NCI-H146 treated with DMSO at 0.1 percent for 48 hours (cell line): Measurements from ENCODE around the gene C2CD2.

Experiments
- DNase-seq: peaks from one replicate; lab custom pipeline; 2025; ENCODE audit not compliant: unreplicated experiment; lab: John Stamatoyannopoulos, UW

C2CD2 gene

DNA sequence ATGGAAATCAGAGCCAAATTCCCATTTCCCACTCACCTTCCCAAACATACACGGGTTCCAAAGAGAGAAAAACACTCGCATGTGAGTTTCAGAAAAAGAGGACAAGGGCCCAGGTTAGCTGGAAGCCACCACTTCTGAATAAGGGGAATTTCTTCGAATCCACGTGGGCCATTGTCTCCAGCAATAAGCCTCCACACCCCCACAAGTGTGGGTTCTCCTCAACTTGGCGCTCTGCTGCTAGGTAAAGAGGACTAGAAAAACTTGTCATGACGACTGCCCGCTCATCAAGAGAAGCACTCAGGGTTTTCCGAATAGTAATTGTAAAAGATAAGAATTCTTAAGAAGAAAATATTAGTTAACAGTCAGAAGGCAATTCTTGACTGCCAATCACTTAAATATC, 105.3 kb downstream of the C2CD2 start:
- DNase-seq, result no peak

DNA sequence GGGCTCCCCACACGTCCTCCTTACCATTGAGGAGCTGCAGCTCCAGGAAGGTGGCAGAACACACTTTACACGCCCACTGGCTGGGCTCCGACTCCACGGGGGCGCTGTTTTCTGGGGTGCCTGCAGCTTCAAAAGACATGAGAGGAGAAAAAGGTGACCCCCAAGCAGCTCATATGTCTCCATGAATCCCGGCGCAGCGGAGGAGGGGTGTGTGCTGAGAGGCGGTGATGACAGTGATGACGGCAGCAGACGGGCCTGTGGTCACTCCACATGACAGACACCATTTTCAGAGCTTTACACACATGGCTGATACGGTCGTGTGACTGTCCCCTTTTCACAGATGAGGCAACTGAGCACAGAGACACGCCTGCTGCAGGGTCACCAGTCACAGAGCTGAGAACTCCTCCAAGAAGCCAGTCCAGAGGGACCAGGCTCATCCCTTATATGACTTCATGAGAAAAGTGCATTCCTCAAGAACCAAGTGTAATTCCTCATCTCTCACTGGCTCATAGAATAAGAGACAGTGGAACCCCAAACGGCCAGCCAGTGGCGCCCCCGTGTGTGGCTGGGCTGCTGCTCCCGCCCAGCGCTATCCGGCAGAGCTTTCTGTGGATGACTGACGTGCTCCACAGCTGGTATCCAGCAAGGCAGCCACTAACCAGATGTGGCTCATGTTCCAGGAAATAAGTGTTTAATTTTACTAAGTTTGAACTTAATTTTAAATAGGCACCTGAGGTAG, 106.6 kb downstream of the C2CD2 start:
- no peak for DNase-seq

DNA sequence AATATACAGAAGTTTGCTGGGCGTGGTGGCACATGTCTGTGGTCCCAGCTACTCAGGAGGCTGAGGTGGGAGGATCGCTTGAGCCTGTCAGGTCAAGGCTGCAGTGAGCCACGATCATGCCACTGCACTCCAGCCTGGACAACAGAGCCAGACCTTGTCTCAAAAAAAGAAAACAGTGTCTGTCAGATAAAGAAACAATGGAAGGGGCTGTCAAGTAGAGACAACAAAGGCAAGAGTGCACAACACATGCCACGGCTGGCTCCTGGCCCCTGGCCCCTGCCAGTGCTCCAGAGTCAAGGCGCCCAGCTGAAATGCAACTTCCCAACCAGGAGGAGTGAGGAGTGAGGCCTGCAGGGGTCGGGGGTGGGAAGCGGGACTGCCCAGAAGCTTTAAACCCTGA, 107.3 kb downstream of the C2CD2 start:
- DNase-seq, result no peak

DNA sequence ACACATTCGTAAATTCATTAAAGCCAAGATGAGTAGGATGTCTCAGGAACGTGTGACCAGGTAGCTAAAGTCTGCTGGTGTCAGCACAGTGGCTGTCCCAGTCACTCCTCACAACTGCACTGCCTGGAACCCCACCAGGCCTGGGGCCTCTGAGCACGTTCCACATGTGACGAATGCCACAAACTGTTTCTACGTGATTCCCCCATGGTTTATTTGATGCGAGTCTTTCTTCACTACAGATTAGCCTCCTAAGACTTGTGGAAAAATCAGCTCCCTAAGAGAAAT, 107.8 kb downstream of the C2CD2 start:
- no peak for DNase-seq

DNA sequence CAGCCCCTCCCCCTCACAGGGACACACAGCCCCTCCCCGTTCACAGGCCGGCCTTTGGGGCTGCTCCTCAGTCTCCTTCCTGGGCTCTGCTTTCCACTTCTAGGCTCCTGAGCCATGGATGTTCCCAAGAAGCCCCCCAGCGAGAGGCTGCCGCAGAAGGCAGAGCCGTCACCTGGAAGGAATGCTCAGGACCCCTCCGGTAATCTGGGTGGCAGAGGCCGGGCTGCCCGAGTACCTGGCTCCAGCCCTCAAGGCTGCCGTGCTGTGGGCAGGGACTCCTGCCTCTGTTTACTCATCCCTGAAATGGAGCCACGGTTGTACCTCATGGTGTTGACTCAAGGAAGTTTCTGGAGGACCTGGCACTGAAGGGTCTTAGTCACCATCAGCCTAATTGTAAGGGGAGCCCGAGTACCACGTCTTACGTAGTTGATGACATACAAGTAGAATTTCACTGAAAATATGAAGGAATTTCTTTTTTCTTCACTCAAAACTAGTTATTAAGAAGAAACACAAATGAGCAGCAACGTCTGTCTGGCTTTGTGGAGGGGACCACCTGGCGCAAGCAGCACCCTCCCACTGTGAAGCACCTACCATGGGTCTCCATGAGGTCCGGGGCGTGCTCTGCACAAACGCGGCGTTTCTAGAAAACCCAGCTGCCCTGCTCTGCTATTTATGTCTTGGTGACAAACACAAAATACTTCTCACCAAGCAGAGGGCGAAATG, 108.3 kb downstream of the C2CD2 start:
- no peak for DNase-seq

DNA sequence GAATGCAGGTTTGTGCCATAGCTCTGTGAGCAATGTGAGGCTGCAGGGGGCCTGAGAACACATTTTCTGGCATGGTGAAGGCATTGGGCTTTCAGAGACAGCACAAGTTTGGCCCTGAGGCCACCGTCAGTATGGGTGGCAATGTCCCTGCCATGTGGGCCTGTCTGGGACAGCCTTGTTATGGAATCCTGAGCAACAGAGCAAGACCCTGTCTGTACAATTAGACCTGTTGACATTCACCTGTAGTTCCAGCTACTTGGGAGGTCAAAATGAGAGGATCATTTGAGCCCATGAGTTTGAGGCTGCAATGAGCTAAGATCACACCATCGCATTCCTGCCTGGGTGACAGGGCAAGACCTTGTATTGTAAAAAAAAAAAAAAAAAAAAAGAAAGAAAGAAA, 110.2 kb downstream of the C2CD2 start:
- no peak for DNase-seq

DNA sequence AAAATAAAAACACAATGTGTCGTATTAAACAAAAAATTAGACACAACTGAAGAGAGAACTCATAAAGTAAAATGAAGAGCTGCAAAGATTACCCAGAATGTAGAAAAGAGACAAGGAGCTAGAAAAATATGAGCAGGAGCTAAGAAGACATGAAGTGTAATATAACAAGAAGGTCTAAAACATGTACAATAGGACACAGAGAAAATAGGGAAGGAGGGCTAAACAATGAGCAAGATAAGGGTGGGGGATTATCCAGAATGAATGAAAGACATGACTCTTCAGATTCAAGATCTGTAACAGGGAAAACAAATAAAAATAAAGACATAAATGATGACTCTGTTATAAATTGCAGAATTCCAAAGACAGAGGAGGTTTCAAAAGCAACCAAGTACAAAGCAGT, 112.9 kb downstream of the C2CD2 start:
- DNase-seq, result no peak

DNA sequence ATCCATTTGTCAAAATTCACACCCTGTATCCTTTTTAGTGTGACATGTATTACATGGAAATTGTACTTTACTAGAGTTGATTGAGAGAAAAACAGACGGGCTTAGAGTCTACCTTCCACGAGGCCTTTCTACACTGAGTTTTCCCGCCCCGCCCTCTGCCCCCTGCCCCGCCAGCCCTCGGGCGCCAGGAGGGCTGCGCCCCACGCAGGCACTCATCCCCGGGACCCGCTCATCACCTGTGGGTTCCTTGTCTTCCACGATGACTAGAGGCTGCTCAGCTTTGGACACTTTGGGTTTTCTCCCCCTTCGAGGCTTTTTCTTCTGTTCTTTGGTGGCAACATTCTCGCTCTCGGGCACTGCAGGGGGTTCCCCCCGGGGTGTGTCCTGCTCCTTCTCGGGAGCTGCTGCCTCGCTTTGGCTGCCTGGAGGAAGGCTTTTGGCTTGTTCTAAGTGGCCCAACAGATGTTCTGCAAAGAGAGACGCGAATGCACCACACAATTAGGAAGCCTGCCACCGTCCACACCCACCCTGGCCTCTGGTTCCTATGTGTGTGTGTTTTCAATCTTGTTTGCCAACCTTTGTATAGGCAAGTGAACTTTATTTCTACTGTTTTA, 114.3 kb downstream of the C2CD2 start:
- DNase-seq, result no peak

DNA sequence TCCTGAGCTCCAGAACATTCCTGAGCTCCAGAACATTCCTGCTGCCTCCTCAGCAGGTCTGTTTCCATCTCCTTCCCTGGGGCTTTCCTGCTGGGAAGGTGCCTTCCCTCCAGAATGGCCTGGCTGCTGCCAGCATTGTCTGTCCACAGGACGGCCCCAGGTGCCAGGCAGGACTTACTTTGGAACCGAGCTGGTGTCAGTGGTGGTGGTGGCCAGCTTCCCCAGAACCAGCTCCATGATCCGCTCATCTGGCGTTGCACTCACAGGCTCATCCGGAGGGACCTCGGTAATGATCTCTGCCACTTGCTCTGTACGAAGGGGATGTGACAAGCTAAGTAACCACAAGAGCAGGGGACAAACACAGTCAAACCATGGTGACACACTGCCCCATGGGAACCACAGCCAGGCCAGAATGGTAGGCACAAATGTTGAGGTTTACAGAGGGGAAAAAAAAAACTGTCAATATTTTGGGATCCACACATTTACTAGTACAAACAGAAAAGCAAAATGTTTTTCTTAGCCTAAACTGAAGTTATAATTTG, 116.0 kb downstream of the C2CD2 start:
- no peak for DNase-seq

DNA sequence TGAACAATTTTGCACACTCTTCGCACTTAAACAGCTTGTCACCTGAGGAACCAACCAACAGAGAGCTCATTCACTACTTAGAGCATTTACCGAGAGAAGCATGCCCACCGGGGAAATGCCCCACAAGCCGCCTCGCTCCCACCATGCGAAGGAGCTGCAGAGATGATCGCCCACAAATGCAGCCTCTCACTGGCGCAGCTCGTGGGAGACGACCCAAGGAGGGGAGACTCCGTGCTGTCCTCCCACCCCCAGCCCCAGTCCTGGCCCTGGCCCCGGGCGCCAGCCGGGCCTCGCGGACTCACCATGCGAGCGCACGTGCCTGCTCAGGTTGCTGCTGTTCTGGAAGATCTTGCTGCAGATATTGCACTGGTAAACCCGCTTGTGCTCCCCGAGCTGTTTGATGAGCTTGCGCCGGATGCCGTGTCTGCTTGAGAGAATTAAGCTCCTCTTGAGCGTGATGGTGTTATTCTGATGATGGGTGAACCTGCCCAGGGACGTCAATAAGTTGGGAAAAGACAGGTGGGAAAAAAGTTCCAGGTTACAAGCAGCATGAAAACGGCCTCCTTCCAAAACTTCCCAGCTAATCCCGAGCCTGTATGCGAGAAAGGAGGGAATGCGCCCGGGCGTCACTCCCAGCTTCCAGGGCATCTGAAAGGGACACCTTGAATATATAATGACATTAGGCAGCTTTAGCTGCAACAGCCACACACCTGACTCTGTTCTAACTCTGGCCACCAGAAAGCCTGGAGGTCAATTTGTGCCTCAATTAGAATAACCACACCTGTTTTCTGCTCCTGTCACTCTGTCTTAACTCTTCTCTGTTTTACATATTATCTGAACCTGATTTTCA, 117.4 kb downstream of the C2CD2 start:
- no peak for DNase-seq

DNA sequence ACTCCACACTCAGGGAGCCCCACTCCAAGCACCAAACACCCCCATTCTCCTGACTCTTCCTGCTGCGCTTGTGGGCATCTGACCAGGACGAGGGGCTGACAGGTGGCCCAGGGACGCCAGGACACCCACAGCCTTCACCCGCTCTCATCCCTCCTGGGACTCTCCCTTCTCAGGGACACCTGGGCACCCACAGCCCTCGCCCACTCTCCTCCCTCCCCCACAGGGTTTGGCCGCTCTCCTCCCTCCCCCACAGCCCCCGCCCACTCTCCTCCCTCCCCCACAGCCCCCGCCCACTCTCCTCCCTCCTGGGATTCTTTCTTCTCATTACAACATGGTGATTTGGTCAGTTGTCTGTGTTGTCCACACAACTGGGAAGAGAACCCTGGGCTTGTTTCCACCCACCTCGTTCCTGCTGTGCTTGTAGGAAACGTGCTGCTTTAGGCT, 118.1 kb downstream of the C2CD2 start:
- DNase-seq, result no peak
